GM19238 (cell line): Measurements from ENCODE around the gene CROCC2.

ENCODE experiments used
- DNase-seq: peaks from one replicate; pipeline ENCODE4 v3.0.0; 2011; ENCODE audit warnings: low spot score; ENCODE audit not compliant: insufficient read length

The CROCC2 gene

DNA sequence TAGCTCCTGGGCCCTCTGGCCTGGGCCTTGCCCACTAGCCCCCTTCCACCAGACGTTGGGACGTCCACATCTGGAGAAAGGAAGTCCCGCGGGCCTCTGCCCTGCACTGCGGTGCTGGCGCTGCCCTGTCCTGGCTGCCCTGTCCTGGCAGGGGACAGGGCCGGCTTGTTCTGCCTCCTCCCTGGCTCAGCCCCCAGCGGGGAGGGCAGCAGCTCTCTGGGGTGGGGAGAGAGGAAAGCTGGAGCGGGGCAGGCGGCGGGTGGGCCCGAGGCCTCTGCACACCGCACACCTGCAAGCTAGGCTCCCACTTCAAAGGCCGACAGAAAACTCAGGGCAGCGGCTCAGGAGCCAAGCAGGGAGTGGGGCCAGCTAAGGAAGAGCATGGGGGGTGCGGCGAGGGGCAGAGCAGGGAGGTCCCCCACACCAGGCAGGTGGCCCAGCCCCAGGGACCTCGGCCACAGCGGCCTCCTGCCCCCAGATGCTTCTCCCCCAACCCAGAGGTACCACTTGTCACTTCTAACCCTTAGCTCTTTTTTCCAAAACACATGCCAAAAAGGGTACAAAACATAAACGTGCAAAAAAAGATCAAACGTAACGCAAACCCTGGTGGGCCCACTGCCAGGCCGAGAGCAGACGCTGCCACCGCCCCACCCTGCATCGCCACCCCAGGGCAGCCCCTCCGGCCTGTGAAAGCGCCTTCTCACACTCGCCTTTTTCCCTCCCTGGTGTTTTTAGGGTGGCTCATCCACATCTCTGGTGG, 105.8 kb downstream of the CROCC2 start:
- DNase-seq, result no peak

DNA sequence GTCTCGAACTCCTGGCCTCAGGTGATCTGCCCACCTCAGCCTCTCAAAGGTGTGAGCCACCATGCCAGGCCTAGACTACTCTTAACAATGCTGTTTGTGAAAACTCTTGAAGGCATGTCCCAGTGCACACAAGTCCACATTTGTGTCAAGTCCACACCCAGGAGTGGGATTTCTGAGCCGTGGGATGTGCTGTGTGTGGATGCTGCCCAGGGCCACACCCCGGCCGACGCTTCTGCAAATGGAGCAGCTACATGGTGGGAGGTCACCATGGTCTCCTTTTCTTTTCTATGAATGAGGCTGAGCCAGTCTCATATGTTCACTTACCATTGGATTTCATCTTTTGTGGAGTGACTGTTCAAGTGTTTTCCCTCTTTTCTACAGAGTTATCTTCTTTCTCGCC, 108.1 kb downstream of the CROCC2 start:
- DNase-seq, result no peak

DNA sequence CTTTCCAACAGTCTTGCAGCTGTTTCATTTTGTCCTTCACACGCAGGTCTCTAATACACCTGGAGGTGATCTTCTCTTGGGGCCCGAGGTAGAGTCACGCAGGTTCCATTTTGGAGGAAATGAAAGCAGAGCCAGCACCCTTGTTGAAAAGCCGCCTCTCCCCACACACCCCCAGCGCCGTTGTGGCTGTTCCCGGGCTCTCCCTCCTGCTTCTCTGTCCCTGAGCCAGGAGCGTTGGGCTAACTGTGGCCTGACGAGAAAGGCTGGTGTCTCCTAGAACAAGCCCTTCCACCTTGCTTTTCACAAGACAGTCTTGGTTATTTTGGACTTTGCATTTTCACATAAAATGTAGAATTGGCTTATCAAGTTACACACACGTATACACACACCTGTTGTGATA, 108.6 kb downstream of the CROCC2 start:
- no peak for DNase-seq

DNA sequence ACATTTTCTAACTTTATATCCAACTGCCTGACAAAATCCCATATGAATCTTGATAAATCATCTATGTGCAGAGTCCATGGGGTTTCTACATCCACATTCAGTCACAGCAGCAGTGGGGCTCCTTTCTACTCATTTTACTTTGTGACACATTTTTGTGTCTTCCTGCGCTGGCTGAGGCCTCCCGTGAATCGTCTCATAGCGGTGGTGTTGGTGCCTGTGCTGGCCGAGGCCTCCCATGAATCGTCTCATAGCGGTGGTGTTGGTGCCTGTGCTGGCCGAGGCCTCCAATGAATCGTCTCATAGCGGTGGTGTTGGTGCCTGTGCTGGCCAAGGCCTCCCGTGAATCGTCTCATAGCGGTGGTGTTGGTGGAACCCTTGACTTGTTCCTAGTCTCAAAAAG, 109.3 kb downstream of the CROCC2 start:
- no peak for DNase-seq

DNA sequence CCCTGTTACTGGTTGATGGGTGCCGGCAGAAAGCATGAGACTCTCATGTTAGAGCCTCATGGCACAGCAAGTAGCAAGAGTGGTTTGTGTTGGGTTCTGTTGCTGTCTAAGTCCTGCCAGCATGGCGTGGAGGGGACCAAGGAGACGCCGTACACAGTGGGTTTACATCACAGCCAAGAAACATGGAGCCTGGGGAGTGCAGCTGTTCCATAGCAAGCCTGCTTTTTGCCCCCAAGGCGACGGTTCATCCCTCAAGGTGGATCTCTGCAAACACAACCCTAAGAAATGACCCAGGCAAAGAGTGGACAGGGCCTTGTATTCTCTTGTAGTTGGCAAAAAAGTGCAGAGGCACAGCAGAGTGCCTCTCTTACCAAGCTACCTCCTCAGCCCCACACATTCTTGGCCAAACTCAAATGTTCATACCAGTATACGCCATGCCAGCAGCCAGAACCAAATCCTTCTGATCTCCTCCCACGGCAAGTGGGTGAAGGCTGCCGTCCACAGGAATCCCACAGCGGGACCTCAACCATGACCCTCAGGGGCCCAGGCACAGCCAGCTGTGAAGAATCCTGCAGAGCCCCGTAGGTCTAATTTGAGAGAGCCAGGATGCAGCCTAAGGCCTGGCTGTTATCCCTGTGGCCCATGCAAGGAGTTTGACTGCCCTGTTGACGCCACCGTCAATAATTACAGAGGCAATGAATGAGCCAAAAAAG, 111.2 kb downstream of the CROCC2 start:
- no peak for DNase-seq

DNA sequence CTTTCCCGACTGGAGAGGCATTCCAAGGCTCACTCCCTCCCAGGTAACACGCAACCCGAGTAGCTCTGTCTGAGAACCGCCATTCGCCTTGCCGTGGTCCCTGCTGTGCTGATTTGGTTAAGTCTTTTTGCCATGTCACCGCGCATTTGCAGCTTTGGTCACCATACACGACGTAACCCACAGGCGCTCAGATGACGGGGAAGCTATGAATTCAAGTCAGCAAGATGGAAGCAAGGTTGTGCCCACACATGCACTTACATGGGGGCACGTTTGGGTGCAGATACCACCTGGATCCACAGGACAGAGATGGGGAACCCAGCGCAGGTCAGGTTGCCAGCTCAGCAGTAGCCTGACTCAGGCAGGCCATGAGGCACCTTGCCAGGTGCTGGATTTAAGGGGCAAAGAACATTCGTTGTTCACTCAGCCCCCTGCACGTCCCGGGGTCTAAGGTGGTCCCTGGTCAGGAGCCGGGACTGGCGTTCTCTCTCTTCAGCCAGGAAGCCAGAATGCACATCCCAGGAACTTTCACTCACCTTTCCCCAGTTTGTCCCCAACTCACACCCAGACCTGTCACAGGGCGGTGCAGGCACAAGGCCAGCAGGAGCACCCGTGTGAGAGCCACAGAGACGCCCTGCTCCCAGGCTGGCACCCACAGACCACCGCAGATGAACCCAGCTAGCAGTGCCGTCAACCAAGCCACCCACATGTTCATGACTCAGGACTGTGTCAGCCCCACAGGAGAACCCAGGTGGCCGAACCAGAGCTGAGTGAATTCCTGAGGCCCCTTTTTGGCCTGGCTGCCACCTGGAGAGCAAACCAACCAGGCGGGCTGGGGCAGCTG, 112.1 kb downstream of the CROCC2 start:
- no peak for DNase-seq

DNA sequence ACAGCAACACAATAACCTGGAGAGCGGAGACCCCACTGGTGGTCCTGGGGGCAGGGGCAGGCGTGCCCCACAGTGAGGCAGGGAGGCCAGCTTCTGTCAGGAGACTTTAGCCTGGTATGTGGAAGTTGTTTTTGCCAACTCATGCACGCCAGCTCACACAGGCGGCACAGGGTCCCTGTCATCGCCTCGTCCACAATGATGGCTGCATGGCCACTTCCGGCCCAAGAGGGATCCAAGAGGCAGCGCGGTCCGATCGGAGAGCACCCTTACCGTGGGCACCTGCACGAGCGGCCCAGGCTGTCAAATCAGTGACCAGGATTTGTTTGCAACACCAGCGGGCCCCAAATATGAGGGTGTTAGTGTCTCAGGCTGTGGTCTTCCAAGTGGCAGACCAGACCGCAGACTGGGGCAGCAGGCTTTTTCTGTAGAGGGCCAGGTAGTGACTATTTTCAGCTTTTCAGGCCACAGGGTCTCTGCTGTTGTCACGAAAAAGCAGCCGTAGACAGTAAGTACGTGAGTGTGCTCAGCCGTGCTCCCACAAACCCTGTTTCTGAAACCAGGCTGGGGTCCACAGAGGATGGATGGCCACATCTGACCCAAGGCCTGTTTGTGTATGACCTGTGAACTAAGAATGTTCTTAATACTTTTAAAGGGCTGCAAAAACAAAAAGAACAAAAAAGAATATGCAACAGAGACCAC, 113.5 kb downstream of the CROCC2 start:
- no peak for DNase-seq

DNA sequence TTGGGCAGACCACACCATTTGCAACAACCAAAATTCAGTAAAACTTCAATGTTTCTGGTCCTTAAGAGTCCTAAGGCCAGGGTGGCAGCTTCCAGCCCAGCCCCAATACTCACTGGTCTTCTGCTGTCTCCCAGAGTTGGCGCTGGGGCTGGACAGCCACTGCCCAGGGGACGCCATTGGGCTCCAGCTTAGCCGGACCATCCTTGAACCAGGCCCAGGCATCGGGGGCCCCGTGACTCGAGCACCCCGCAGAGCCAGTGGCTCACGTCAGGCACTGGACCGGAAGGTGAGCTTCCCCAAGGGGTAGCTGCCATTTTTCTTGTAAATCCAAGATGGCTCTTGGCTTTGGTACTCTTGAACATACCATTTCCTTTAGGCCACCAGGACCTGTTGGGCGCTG, 114.1 kb downstream of the CROCC2 start:
- DNase-seq, result no peak

DNA sequence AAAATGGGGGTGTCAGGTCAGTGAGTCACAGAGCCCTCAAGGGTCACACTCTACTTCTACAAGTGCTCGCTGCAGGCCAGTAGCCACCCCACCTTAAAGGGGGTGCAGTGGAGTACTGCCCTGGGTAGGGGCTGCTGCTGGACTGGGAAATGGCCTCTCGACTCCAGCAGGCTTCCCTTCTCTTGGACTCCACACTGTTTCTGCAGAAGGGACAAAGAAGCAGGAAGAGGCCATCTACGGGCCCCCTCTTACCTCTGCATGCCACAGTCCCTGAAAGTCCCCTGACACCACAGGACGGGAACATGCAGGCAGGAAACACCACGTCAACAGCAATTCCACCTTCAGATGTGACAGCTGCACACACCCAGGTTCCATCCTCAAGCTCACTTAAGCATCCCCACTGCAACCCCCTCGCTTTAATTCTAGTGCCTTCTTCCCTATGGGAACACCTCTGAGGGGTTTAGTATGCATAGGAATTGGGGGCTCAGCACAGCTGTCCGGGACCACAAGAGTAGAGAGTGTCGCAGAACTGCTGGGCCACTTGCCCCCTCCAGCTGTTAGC, 114.6 kb downstream of the CROCC2 start:
- no peak for DNase-seq

DNA sequence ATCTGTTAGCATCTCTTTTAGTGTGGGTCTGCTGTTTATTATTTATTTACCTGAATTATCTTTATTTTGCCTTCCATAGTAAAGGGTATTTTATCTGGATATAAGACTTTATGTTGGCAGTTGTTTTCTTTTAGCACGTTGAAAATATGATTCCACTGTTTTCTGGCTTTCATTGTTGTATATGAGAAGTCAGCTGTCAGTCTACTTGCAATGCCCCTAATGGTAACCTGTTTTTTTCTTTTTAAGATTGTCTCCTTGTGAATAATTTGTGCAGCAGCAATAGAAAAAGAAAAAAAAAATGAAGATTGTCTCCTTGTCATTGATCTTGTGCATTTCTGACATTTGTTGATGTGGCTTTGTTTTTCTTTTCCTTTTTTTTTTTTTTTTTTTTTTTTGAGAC, 119.5 kb downstream of the CROCC2 start:
- DNase-seq, result no peak

DNA sequence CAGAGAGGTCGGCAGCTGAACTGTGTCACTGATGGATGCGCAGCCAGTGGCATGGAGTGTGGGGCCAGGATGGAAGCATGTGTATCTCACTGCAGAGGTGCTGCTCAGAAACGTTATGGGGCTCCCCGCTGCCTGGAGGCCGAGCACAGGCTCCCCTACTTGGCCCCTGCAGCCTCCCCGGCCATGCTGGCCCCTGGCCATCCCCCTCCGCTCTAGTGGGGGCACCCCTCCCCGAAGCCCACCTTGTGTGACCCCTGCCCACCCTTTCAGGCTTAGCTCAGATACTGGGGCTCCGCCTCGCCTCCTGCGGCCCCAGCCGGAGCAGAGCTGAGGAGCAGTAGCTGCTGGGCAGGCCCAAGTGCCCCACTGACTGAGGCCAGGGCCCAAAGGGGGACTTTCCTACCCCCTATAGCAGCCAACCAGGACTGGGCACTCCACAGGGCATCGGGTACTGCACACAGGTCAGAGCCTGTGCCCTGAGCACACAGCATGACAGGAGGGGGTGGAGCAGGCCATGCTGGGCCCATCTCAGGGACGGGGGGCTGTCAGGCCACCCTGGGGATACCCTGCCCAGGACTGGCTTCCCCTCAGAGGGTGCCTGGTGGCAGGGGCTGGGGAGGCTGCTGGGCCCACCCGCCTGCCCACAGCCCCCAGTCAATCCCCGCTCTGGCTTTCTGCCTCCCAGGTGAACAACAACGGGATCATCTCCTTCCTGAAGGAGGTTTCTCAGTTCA, 123.6 kb downstream of the CROCC2 start:
- no peak for DNase-seq

DNA sequence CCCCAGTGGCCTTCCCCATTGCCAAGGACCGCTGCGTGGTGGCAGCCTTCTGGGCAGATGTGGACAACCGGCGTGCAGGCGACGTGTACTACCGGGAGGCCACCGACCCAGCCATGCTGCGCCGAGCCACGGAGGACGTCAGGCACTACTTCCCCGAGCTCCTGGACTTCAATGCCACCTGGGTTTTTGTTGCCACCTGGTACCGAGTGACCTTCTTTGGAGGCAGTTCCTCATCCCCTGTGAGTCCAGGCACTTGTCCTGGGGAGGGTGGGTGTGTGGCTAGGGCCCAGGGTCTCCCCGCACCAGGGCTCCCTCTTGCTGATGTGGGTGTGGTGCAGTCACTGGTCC, 124.2 kb downstream of the CROCC2 start:
- DNase-seq, result no peak

DNA sequence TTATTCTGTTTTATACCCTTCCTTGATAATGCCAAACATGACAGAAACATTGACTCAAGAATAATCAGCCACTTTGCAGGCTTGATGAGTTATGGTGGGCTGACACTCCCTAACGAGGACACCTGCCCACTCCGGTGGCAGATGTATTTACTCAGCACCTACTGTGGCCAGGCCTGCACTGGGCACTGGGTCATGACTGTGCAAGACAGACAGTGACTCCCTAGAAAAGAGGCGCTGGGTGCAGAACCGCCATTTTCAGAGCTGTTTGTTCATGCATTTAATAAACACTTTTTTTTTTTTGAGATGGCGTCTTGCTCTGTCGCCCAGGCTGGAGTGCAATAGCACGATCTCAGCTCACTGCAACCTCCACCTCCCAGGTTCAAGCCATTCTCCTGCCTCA, 124.7 kb downstream of the CROCC2 start:
- no peak for DNase-seq

DNA sequence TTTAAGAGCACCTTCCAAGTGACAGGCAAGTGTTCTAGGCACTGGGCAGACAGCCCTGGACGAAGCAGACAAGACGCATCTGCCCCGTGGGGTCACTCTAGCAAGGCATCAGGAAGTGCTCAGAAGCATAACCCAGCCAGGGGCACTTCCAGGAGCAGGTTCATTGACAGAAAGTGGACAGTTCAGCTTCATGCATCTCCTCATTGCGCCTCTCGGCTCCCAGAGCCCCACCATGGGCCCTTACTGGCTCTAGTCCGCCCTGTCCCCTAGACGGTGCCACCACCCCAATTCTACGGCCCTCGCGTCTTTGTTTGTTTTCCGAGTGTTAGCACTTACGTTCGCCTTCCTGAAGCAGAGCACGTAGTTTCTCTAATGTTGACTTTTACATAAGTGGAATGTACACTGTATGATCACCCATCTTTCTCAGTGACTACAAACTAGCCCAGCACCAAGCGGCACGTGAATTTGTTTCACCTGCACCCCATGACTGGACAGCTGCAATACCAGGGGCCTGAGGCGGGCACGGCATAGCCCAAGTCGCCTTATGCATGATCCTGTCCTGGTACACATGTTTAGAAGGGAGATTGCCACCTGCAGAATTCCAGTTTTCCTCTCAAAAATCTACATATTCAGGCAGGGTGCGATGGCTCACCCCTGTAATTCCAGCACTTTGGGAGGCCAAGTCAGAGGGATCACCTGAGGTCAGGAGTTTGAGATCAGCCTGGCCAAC, 125.5 kb downstream of the CROCC2 start:
- no peak for DNase-seq

DNA sequence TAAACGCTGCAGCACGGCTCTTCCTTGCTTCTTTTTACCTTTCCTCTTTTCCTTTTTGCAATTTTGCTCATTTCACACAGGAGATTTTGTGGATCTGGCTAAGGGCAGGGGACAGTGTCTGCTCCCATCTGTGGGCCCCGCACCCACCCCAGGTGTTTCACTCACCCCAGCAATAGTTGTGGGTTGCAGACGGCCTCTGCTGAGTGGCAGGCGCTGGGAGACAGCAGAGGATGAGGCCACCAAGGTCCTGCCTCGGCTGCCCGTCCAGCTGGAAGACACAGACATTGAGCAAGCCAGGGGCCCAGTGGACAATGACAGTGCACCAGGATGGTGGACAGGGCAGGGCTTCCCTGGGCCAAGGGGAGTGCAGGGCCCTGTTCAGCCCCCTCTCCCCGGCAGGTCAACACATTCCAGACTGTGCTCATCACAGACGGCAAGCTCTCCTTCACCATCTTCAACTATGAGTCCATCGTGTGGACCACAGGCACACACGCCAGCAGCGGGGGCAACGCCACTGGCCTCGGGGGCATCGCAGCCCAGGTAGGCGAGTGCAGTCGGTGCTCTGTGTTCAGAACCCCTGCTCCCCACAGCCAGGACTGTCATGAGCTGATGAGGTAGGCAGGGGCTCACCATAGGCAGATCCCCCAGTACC, 127.3 kb downstream of the CROCC2 start:
- no peak for DNase-seq

DNA sequence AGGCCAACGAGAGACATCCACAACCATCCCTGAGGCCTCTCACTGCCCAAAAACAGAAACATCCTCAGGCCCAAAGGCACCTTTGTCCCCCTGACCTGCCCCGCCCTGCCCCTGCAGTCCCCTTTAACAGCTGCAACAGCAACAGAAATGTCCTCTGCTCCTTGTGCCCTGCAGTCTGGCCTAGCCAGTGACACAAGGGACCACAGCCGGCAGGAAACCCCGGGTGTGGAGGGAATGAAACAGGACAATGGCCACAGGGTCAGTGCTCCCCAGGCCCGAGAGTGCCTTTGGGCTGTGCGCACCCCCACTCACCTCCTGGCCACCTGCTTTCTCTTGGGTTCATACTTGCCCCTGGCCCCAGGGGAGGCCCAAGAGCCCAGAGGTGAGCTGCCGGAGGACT, 127.9 kb downstream of the CROCC2 start:
- no peak for DNase-seq

DNA sequence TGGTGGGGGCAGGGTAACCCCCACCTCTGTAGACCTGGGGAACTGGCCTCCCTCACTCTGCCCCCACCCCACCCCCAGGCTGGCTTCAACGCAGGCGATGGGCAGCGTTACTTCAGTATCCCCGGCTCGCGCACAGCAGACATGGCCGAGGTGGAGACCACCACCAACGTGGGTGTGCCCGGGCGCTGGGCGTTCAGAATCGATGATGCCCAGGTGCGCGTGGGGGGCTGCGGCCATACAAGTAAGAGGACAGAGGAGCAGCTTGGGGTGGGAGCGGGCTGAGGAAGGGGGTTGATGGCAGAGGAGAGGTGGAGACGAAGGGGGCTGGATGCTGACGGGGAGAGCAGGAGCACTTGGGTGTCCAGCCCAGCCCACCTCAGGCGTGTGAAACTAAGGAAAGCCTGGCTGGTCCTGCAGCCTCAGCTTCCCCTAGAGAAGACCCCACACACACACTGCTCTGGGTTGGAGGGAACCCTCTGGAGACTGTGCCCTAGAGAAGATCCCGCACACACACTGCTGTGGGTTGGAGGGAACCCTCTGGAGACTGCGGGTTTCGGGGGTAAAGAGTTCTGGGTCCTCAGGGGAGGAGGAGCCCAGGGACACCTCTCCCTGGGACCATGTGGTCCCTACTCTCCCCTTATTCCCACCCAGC, 128.5 kb downstream of the CROCC2 start:
- DNase-seq, result no peak

DNA sequence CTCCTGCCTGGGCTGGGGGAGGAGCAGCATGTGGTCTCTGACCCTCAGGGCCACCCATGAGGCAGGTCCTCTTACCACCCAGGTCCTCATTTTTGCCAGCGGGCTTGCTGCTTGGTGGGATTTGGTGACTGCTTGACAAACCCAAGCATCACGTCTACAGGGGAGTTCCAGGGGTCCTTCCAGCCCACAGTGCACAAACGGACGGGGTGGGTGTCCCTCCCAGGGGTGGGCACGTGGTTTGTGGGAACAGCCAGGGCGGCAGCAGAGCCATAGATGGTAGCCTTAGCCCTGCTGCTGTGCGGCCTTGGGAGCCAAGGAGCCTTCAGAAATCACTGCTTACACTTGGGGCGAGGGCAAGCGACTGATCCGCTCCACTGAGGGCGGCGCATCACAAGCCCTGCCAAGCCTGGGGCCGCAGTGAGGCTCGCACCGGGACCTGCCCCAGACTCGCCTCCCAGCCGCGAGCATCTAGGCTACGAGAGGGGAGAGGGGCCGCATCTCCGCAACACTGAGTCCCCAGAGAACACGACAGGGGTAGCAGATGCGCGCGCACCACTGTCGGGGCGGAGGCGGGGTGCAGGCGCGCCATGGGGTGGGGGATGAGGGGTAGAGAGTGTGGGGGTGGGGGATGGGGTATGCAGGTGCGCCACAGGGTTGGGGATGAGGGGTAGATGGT, 129.1 kb downstream of the CROCC2 start:
- no peak for DNase-seq
